ENCODE measurements around the gene KCTD14. TPM values are rescaled to one million over a fixed set of nuclear protein-coding genes. Genes with fewer than 3 reads are reported as not detected.

The KCTD14 gene
- total and polyA plus RNA-seq, 2 of the 8 experiments (the other 6 are each of a cell fraction or from before 2014, with no cell fraction given) = 21.6 to 24.9 TPM

- no peak for TF ChIP-seq GTF2F1 (IDR thresholded peaks at IDR 0.05; ENCODE audit: borderline replicate concordance, low read depth, low read length)
Observed at GRCh38 chr11:78027759-78028158, 4.7 kb upstream of the KCTD14 start (continued).

GRCh38 chr11:78025378-78025777 is 2.3 kb upstream of the KCTD14 start:
- Histone ChIP-seq H4K20me1 (replicated peaks in 1 of 2; ENCODE audit: control insufficient read depth in 1 of 2, insufficient read depth in 2 of 2, low read length in 2 of 2) (no peaks in the 10 kb centered on the region), H3K4me1 (replicated peaks in 1 of 4; ENCODE audit: control insufficient read depth in 3 of 4, insufficient read depth in 4 of 4, low read length in 3 of 4) (peaks cover 0 to 13% (median 8%) of the 10 kb centered on the region in 4 experiments; a peak in 6 of 7 replicates), H3K36me3 (ENCODE audit: control insufficient read depth in 2 of 4, insufficient read depth in 4 of 4, low read length in 3 of 4) (no peaks in the 10 kb centered on the region), H2BK20ac (ENCODE audit: low read length) (no peak overlapping the region), H3K23ac (ENCODE audit: insufficient read length) (no peak overlapping the region), H3K4me2 (ENCODE audit: insufficient read depth in 1 of 2, low read depth in 2 of 2, low read length in 2 of 2) (no peak overlapping the region), H3K56ac (replicated peaks; ENCODE audit: insufficient read length, low read depth, low read length) (no peak overlapping the region), H3K14ac (ENCODE audit: insufficient read length) (no peak overlapping the region), H3K27me3 (replicated peaks in 1 of 4; ENCODE audit: control insufficient read depth in 3 of 4, extremely low read depth in 1 of 4, insufficient read depth in 3 of 4, low read length in 3 of 4) (no peaks in the 10 kb centered on the region), H4K5ac (ENCODE audit: insufficient read length, low read depth, low read length) (no peak overlapping the region), H4K91ac (replicated peaks; ENCODE audit: insufficient read length, low read length) (no peak overlapping the region), H2BK15ac (ENCODE audit: low read length) (no peak overlapping the region), H3K23me2 (ENCODE audit: low read depth, low read length) (peaks cover 9% of the 10 kb centered on the region), H4K8ac (ENCODE audit: extremely low read depth, insufficient read depth, low read length) (no peak overlapping the region), H2BK5ac (ENCODE audit: low read depth, low read length) (no peak overlapping the region), H3K79me2 (ENCODE audit: control insufficient read depth in 1 of 2, insufficient read depth in 2 of 2, low read length in 2 of 2) (no peaks in the 10 kb centered on the region), H3K9me3 (ENCODE audit: insufficient read depth in 2 of 2, low read depth in 1 of 2, low read length in 1 of 2) (no peaks in the 10 kb centered on the region), H3K4me3 (ENCODE audit: extremely low read depth in 1 of 4, insufficient read depth in 2 of 4, low read depth in 3 of 4, low read length in 4 of 4) (no peak overlapping the region), H3K18ac (ENCODE audit: extremely low read depth, low read length) (no peak overlapping the region), H2BK12ac (ENCODE audit: low read depth, low read length) (no peak overlapping the region), H3K27ac (ENCODE audit: low read depth, low read length) (no peak overlapping the region), H3K4ac (replicated peaks; ENCODE audit: insufficient read length, low read depth, low read length) (no peak overlapping the region), H3K79me1 (ENCODE audit: low read depth, low read length) (no peaks in the 10 kb centered on the region), H2BK120ac (replicated peaks; ENCODE audit: low read depth, low read length) (no peak overlapping the region), H2AFZ (ENCODE audit: low read length) (no peak overlapping the region), H2AK5ac (ENCODE audit: low read depth, low read length) (no peak overlapping the region), H3K9ac (replicated peaks in 1 of 4; ENCODE audit: extremely low read depth in 1 of 4, low read depth in 3 of 4, low read length in 3 of 4) (no peak overlapping the region)
- DNase-seq (ENCODE audit: low read depth in 1 of 2, low spot score in 2 of 2) (no peak), FAIRE-seq (no peak)
- ChIA-PET POLR2A (ENCODE audit: partially characterized antibody) (no interaction called here), CTCF (ENCODE audit: partially characterized antibody) (interaction anchor here (1.6 kb wide), 1 partner anchor 26 kb away, joined by 3 read pairs; no protein-coding TSS in a partner anchor)
- TF ChIP-seq EZH2 (IDR thresholded peaks at IDR 0.05; ENCODE audit: low read depth, low read length, severe bottlenecking) (no peak), SAP30 (IDR thresholded peaks at IDR 0.05; ENCODE audit: insufficient read depth, insufficient replicate concordance, low read length) (no peak)
- TF ChIP-seq, protein P1, sequence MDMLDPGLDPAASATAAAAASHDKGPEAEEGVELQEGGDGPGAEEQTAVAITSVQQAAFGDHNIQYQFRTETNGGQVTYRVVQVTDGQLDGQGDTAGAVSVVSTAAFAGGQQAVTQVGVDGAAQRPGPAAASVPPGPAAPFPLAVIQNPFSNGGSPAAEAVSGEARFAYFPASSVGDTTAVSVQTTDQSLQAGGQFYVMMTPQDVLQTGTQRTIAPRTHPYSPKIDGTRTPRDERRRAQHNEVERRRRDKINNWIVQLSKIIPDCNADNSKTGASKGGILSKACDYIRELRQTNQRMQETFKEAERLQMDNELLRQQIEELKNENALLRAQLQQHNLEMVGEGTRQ (IDR thresholded peaks at IDR 0.05; ENCODE audit: low read length) = no peak
